ENCODE measurements around the gene SDHA.
"Not testable (repeated sequence)": the region's sequence is repeated elsewhere in the genome, so short reads cannot be mapped to it uniquely, and the experiment has no call there.

SDHA gene

GRCh38 chr5:215256-215655 is 2.9 kb upstream of the SDHA start:
- not testable (repeated sequence) for H3K9me3 Mint-ChIP-seq; H3K27me3 Mint-ChIP-seq (ENCODE audit: low read depth)
- Mint-ChIP-seq H3K36me3 (ENCODE audit: low read depth) (peaks cover 14% of the 10 kb centered on the region), H3K4me3 (peak overlapping the region; percentile 50), H3K27ac (peak overlapping the region; percentile 46), H3K4me1 (ENCODE audit: low read depth) (peaks cover 29% of the 10 kb centered on the region)

GRCh38 chr5:216076-216475 is 2.0 kb upstream of the SDHA start:
- Mint-ChIP-seq H3K4me1 (ENCODE audit: low read depth) (peaks cover 31% of the 10 kb centered on the region), H3K36me3 (ENCODE audit: low read depth) (peaks cover 12% of the 10 kb centered on the region)
- not testable (repeated sequence) for H3K4me3 Mint-ChIP-seq; H3K27me3 Mint-ChIP-seq (ENCODE audit: low read depth); H3K9me3 Mint-ChIP-seq; H3K27ac Mint-ChIP-seq

- Mint-ChIP-seq H3K4me3 (peak overlapping the region; percentile 94), H3K36me3 (ENCODE audit: low read depth) (peaks cover 19% of the 10 kb centered on the region), H3K27me3 (ENCODE audit: low read depth) (no peaks in the 10 kb centered on the region), H3K4me1 (ENCODE audit: low read depth) (peaks cover 51% of the 10 kb centered on the region), H3K9me3 (no peaks in the 10 kb centered on the region), H3K27ac (peak overlapping the region; percentile 92)
These were observed 554 bp downstream of the SDHA start for GRCh38 chr5:218457-219291.

- Mint-ChIP-seq H3K4me1 (ENCODE audit: low read depth) (peaks cover 50% of the 10 kb centered on the region), H3K4me3 (peak overlapping the region; percentile 94), H3K27me3 (ENCODE audit: low read depth) (no peaks in the 10 kb centered on the region), H3K9me3 (no peaks in the 10 kb centered on the region), H3K36me3 (ENCODE audit: low read depth) (peaks cover 23% of the 10 kb centered on the region), H3K27ac (peak overlapping the region; percentile 92)
These were observed 1.3 kb downstream of the SDHA start for GRCh38 chr5:219460-219863.

- Mint-ChIP-seq H3K4me1 (ENCODE audit: low read depth) (peaks cover 47% of the 10 kb centered on the region), H3K4me3 (peak overlapping the region; percentile 94), H3K27me3 (ENCODE audit: low read depth) (no peaks in the 10 kb centered on the region), H3K27ac (peak overlapping the region; percentile 92), H3K36me3 (ENCODE audit: low read depth) (peaks cover 27% of the 10 kb centered on the region), H3K9me3 (no peaks in the 10 kb centered on the region)
These were observed 1.9 kb downstream of the SDHA start for GRCh38 chr5:219991-220390.

GRCh38 chr5:222951-223715 is 5.0 kb downstream of the SDHA start:
- H3K4me1 Mint-ChIP-seq (ENCODE audit: low read depth): peaks cover 29% of the 10 kb centered on the region

GRCh38 chr5:223791-224190 is 5.7 kb downstream of the SDHA start:
- Mint-ChIP-seq H3K4me3 (no peak overlapping the region), H3K36me3 (ENCODE audit: low read depth) (peaks cover 40% of the 10 kb centered on the region), H3K27me3 (ENCODE audit: low read depth) (no peaks in the 10 kb centered on the region), H3K27ac (no peak overlapping the region), H3K4me1 (ENCODE audit: low read depth) (peaks cover 29% of the 10 kb centered on the region), H3K9me3 (no peaks in the 10 kb centered on the region)

More at GRCh38 chr5:222951-223715, 5.0 kb downstream of the SDHA start:
- H3K27me3 Mint-ChIP-seq (ENCODE audit: low read depth); H3K9me3 Mint-ChIP-seq: not testable (repeated sequence)
- peak overlapping the region; percentile 71 for H3K27ac Mint-ChIP-seq
- peak overlapping the region; percentile 12 for H3K4me3 Mint-ChIP-seq
- H3K36me3 Mint-ChIP-seq (ENCODE audit: low read depth): peaks cover 37% of the 10 kb centered on the region

- Mint-ChIP-seq H3K27me3 (ENCODE audit: low read depth) (no peaks in the 10 kb centered on the region), H3K4me1 (ENCODE audit: low read depth) (peaks cover 27% of the 10 kb centered on the region), H3K27ac (no peak overlapping the region), H3K36me3 (ENCODE audit: low read depth) (peaks cover 44% of the 10 kb centered on the region), H3K4me3 (no peak overlapping the region), H3K9me3 (no peaks in the 10 kb centered on the region)
These were observed 7.2 kb downstream of the SDHA start for GRCh38 chr5:225334-225733.

- Mint-ChIP-seq H3K36me3 (ENCODE audit: low read depth) (peaks cover 52% of the 10 kb centered on the region), H3K4me1 (ENCODE audit: low read depth) (peaks cover 16% of the 10 kb centered on the region)
- not testable (repeated sequence) for H3K27me3 Mint-ChIP-seq (ENCODE audit: low read depth); H3K9me3 Mint-ChIP-seq; H3K27ac Mint-ChIP-seq; H3K4me3 Mint-ChIP-seq
These were observed 9.3 kb downstream of the SDHA start for GRCh38 chr5:227375-227774.

- H3K27me3 Mint-ChIP-seq (ENCODE audit: low read depth): no peaks in the 10 kb centered on the region
- H3K36me3 Mint-ChIP-seq (ENCODE audit: low read depth): peaks cover 56% of the 10 kb centered on the region
- no peak overlapping the region for H3K27ac Mint-ChIP-seq
- peaks cover 5% of the 10 kb centered on the region for H3K4me1 Mint-ChIP-seq (ENCODE audit: low read depth)
- H3K9me3 Mint-ChIP-seq: no peaks in the 10 kb centered on the region
- H3K4me3 Mint-ChIP-seq: no peak overlapping the region
These were observed 10.8 kb downstream of the SDHA start for GRCh38 chr5:228886-229285.

- H3K4me3 Mint-ChIP-seq: no peak overlapping the region
- no peaks in the 10 kb centered on the region for H3K9me3 Mint-ChIP-seq
- no peak overlapping the region for H3K27ac Mint-ChIP-seq
- H3K36me3 Mint-ChIP-seq (ENCODE audit: low read depth): peaks cover 53% of the 10 kb centered on the region
- H3K4me1 Mint-ChIP-seq (ENCODE audit: low read depth): peaks cover 2% of the 10 kb centered on the region
- H3K27me3 Mint-ChIP-seq (ENCODE audit: low read depth): no peaks in the 10 kb centered on the region
These were observed 12.6 kb downstream of the SDHA start for GRCh38 chr5:230711-231110.

GRCh38 chr5:231661-232060 is 13.5 kb downstream of the SDHA start:
- H3K36me3 Mint-ChIP-seq (ENCODE audit: low read depth): peaks cover 52% of the 10 kb centered on the region
- H3K4me3 Mint-ChIP-seq: no peak overlapping the region
- no peak overlapping the region for H3K27ac Mint-ChIP-seq
- H3K9me3 Mint-ChIP-seq: no peaks in the 10 kb centered on the region
- peaks cover 2% of the 10 kb centered on the region for H3K4me1 Mint-ChIP-seq (ENCODE audit: low read depth)
- no peaks in the 10 kb centered on the region for H3K27me3 Mint-ChIP-seq (ENCODE audit: low read depth)

GRCh38 chr5:233426-233825 is 15.3 kb downstream of the SDHA start:
- peaks cover 52% of the 10 kb centered on the region for H3K36me3 Mint-ChIP-seq (ENCODE audit: low read depth)
- not testable (repeated sequence) for H3K4me1 Mint-ChIP-seq (ENCODE audit: low read depth); H3K27me3 Mint-ChIP-seq (ENCODE audit: low read depth)

GRCh38 chr5:234450-234849 is 16.3 kb downstream of the SDHA start:
- H3K27ac Mint-ChIP-seq: no peak overlapping the region
- no peaks in the 10 kb centered on the region for H3K9me3 Mint-ChIP-seq
- H3K4me3 Mint-ChIP-seq: no peak overlapping the region
- peaks cover 2% of the 10 kb centered on the region for H3K4me1 Mint-ChIP-seq (ENCODE audit: low read depth)
- peaks cover 45% of the 10 kb centered on the region for H3K36me3 Mint-ChIP-seq (ENCODE audit: low read depth)
- no peaks in the 10 kb centered on the region for H3K27me3 Mint-ChIP-seq (ENCODE audit: low read depth)

More at GRCh38 chr5:233426-233825, 15.3 kb downstream of the SDHA start:
- H3K27ac Mint-ChIP-seq, H3K4me3 Mint-ChIP-seq, H3K9me3 Mint-ChIP-seq: not testable (repeated sequence)

- H3K36me3 Mint-ChIP-seq (ENCODE audit: low read depth): peaks cover 52% of the 10 kb centered on the region
These were observed 17.4 kb downstream of the SDHA start for GRCh38 chr5:235527-235926.

More at GRCh38 chr5:235527-235926, 17.4 kb downstream of the SDHA start:
- not testable (repeated sequence) for H3K4me3 Mint-ChIP-seq; H3K27me3 Mint-ChIP-seq (ENCODE audit: low read depth); H3K4me1 Mint-ChIP-seq (ENCODE audit: low read depth); H3K27ac Mint-ChIP-seq; H3K9me3 Mint-ChIP-seq

Measured in T-helper 1 cell treated with Interleukin-12 subunit alpha and Interleukin-12 subunit beta and Interleukin-4 antibody, amounts not matched to agents 30 μg/mL and 1 μg/mL, for 36 hours (primary cell).